ENCODE results near the gene TEX28.
"Not testable (repeated sequence)": the region's sequence is repeated elsewhere in the genome, so short reads cannot be mapped to it uniquely, and the experiment has no call there.

Gene TEX28, protein sequence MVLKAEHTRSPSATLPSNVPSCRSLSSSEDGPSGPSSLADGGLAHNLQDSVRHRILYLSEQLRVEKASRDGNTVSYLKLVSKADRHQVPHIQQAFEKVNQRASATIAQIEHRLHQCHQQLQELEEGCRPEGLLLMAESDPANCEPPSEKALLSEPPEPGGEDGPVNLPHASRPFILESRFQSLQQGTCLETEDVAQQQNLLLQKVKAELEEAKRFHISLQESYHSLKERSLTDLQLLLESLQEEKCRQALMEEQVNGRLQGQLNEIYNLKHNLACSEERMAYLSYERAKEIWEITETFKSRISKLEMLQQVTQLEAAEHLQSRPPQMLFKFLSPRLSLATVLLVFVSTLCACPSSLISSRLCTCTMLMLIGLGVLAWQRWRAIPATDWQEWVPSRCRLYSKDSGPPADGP

DNA sequence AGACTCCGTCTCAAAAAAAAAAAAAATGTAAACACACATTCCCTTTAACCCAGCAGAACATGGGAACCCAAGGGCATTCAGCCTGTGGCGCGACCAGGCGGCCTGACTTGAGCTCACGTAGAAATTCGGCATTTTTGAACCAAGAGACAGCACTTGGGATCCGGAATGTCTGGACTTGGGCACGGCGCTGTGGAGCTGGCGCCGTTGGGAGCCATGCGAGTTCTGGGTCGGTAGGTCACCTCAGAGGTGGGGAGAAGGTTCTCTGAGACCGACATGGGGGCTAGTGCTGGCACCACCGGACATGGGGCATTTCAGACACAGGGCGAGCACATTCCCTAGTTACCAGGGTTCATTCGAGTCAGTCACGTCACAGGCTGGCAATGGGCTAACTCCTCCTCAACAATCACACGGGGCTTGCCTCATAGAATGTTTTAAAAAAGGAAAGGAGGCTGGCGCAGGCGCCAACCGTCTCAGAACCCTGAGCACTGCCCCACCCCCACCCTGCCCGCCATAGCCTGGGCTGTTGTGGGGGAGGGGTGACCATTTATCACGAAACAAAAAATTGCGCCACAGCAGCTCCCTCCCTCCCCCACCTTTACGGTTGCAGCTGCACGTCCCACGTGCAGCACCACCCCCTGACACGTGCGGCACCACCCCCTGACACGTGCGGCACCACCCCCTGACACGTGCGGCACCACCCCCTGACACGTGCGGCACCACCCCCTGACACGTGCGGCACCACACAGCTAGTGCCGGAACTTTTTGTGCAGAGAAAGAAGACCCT, at the start of gene TEX28:
TEX28 (minus strand) TSS at position 334 of the 784 bp plus-strand sequence. CDS start 3,007 bp downstream, outside the sequence.
- DNase-seq (ENCODE audit: low spot score): no peak

DNA sequence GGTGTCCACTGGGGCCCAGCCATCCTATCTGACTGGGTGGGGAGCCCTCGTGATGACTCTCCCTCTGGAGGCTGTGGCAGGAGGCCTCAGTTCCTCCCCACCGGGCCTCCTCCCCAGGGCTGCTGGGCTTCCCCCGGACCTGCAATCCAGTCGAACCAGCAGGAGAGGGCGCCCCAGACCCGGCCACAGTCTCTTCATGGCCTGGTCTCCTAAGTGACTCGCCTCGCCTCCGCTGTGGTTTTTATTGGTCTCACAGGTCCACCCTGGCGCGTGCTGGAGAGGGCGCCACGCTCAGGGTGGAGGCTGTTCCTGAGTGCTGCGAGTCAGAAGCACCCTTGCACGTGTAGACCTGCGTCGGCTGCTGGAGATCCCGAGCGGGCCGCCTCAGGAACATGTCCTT, 48.7 kb upstream of the TEX28 start:
- not testable (repeated sequence) for DNase-seq (ENCODE audit: low spot score)

DNA sequence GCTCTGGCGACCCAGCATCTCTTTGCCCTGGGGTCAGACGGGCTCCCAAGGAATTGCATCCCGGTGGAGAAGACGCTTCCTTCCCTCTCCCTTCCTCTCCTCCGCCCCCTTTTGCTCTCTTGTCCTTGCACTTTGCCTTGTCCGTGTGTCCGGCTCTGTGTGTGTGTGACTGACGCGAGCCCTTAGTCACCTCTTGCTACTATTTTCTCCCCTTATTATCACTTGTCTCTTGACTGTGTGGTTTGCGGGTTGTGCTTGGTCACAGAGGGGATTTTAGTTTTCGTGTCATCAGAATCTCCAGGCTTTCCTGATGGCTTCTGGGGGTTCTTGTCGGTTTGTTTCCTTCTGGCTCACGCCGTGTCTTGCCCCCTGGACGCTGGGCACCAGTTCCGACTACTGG, 48.1 kb upstream of the TEX28 start:
- DNase-seq (ENCODE audit: low spot score): not testable (repeated sequence)

DNA sequence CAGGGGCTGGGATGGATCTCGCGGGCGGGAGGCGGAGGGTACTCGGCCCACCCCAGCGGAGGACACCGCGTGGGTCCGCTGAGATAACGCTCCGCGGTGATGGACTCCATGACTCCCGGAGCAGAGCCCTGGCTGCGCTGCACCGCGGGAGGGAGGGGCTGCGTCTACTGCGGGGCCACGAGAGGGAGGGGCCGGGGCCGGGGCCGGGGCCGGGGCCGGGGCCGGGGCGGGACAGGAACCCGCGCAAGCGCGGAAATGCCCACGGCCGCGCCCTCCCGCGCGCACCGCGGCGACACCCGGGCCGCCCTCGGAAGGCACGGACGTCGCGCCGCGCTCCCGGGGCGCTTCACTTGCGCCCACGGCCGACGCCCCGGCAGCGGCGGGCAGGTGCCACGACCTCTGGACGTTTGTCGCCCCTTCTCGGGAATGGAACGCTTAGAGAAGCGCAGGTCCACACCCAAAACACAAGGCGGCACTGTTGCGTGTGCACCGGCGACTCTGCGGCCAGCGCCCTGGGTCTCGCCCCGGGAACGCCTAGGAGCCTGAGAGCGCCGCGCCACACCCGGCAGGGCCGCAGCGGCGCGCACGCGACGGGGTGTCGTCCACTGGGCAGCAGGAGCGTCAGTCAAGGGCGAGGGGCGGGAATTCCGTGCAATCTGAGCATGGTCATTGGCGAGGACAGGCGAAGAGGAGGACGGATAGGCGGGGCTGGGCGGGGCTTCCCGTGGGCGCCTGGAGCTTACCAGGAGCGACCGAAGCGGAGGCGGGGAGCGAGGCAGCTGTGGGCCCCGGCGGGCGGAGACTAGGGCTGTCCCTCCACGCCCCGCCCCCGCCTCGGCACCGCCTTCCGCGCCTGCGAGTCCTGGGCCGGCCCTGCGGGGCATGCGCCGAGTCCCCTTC, 46.7 kb upstream of the TEX28 start:
- DNase-seq (ENCODE audit: low spot score): not testable (repeated sequence)

DNA sequence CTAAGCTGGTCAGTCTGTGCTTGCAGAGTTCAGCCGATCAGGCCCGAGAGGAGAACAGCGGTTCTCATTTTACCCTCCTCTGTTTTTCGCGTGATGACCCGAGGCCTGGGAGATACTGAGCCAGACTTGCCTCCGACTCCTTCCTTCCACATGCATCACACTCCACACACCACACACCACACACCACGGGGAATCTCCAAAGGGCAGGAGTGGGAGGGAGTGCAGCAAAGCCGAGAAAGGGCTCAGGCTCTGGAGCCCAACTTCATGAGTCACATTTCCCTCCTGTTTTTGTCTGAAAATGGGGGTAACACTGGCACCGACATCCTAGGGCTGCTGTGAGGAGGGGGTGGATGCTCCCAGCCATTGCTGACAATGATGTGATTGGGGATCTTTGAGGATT, 39.6 kb upstream of the TEX28 start:
- DNase-seq (ENCODE audit: low spot score): no peak

DNA sequence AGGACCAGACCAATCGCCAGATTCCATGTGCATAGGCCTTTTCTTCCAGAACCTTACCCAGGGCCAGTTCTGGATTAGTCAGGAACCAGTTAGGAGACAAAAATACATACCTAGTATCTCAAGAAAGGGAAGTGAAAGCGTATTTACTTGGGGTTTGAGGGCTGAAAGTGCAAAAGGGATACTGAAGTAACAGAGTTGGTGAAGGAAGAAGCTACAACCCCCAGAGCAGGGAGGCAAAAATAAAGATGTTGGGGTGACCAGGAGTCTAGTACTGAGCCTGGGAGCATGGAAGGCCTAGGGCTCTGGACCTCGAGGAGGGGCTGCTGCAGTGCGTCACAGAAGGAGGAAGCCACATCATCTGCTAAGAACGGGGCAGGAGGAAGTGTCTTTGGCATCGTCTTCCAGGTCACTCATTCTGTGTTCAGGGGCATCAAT, 38.9 kb upstream of the TEX28 start:
- DNase-seq (ENCODE audit: low spot score): no peak

DNA sequence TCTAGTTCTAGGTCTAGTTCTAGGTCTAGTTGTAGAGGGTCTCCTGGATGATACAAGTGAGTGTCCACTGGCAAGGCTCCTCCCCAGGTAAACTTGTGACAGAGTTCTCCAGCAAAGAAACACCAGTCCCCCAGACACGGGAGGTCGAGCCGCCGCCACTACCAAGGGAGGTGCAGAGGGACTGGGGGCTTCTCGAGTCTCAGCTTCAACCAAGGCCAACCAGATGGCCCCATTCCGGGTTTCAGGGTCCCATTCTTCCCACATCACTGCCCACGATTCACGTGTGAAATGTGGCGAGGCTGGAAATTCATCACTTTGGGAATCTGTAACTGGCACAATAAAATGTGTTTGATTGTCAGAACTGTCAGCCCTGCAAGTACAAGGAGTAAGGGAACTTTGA, 38.2 kb upstream of the TEX28 start:
- DNase-seq (ENCODE audit: low spot score): no peak

DNA sequence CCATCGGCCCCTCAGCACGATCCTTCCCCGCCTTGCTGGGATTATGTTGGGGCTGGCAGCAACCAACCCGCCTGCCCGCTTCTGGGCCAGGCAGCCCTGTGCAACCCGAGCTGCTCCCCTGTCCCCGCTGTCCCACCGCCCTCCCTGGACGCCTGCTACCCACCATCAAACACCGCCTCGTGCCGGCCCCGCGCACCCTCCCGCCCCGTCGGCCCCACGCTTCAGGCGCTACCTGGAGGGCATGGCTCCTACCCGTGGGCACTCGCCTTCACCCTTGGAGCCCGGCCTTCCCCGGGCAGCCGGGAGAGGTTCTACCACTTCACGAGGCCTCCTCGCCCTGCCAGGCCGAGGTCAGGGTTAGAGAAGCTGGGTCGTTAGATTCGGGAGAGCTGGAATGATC, 37.6 kb upstream of the TEX28 start:
- DNase-seq (ENCODE audit: low spot score): no peak

DNA sequence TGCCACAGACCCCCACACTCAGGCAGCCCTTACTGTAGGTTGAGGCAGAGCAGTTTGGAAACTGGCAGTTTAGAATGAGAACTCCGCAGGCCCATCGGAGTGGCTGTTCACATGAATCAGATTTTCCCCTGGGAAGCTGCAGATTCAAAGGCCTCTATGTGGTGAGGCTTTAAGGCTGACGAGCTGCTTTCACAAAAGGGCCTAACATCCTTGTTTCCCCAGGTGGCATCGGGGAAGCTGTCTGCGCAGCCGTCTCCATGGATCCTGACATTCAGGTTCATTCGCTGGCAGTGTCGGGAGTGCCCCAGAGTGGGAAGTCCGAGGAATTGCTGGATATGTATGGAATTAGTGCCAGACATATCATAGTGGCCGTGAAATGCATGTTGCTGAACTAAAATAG, 34.4 kb upstream of the TEX28 start:
- DNase-seq (ENCODE audit: low spot score): no peak

DNA sequence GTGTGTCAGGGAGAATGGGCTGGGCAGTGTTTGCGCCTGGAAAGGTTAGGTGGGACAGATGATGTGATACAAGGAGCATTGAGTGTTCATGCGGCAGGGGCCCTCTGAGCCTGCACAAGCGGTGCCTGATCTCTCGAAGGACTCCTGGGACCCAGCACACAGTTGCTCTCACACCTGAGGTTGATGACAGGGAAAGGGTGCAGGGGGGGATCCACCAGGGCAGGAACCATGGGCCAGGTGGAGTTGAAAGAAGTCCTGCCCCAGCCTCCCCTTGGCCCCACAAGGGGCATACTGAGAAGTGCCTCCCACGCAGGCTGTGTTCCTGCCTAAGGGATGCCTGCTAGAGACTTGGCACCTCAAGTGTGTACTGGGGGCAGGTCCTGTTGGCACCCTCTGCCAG, 33.7 kb upstream of the TEX28 start:
- DNase-seq (ENCODE audit: low spot score): no peak

DNA sequence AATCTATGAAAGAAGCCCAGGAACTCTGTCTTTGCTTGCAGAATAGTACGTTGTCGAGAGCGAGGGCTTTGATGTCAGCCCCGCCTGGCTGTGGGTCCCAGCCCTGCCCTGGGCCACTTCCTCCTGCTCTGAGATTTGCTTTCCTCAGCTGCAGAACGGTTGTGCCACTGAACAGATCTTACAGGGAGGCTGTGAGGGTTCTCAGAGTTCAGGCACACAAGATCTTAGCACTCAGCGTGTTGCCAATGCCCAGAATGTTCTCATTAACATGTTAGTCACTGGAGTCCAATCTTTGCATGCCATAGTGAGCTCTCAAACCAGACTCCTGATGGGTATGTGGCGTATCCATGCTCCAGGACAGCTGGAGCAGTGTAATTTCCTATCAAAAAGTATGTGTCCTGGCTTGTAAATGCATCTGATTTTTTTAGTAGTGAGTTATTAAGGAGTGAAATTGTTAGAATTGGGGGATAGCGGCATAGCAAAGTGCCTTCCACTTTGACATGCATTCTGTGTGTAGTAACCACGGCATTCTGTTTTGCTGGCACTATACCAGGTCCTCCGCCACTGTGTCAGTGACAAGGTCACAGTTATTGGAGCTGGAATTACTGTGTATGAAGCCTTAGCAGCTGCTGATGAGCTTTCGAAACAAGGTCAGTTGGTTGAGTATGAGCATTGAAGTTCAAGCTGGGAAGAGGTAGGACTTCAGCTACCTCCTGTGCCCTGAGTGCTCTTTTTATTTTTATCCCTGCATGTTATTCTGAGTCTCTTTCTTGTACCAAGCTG, 32.3 kb upstream of the TEX28 start:
- DNase-seq (ENCODE audit: low spot score): peak; percentile 43

DNA sequence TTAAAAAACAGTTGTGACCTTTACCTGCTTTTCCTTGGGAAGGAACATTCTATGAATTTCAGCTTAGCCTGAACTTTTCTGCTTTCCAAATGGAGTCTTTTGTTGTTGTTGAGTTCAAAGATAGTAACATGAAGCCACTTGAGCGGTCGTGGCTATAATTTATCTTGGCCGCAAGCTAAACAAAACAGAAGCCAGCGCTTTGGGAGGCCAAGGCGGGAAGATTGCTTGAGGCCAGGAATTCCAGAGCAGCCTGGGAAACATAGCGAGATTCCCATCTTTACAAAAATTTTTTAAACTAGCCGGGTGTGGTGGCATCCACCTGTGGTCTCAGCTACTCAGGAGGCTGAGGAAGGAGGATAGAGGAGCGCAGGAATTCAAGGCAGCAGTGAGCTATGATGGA, 30.6 kb upstream of the TEX28 start:
- DNase-seq (ENCODE audit: low spot score): no peak

DNA sequence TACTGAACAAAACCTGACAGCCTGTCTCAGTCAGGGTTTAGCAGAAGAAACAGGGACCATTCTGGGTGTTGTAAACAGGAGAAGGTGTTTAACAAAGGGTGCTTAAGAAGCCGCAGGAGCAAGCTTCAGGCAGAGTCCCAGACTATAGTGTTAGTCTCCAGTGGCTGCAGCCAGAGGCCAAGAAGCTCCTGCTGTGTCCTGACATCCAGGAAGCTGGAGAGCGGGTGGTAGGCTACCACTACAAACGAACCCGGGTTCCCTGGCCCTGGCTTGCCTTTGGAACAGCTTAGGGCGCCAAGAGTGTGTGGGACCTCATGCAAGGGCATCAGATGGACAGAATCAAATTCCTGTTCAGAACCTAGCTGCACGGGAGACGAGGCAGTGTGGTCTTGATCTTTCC, 28.6 kb upstream of the TEX28 start:
- DNase-seq (ENCODE audit: low spot score): no peak

DNA sequence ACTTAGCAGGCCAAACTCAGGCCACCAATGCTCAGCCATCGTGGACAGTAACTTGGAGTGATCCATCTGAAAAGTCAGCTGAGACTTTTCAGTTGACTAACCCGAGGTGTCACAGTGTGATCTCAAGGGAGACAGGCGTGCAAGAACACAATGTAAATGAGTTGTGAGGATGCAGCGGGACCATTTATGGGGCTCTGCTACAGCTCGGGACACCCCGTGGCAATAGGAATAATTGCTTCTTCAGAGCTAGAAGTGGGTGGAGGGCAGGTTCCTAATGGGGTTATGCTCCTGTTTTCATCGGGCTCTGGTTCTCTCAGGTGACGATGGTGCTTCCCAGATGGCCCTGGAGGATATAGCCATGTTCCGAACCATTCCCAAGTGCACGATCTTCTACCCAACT, 28.0 kb upstream of the TEX28 start:
- no peak for DNase-seq (ENCODE audit: low spot score)

DNA sequence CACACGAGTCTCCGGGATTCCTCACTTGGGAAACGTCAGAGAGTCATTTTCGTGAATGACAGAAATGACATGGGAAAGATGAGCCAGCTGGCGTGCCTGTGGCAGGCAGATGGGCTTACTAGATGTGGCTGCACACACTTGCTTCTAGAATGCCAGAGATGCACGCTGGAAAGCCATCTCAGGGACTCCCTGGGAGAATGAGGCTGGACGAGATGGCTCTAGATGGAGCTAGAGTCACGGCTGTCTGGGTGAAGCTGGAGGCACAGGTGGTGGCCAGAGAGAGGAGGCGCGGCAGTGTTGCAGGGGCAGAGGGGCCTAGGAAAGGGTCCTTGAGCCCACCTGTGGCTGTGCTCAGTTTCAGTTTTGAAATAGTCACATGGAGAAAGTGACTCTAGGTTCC, 26.7 kb upstream of the TEX28 start:
- DNase-seq (ENCODE audit: low spot score): peak; percentile 41

DNA sequence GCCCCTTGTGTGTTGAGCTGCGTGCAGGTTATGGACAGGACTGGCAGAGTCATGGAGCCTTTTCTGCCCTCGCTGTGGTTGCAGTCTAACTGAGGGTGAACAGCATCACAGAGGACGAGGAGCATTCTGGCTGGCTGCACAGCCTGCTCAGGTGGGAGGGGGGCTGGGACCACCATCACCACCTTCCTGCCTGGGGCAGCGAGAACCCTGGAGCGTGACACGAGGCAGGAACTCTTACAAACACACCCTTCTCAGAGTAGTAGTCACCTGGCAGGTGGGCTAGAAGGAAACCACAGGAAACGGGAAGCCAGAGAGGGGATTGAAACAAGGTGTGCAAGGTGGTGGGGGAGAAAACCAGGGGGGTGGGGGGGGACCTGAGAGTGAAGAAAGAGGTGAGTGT, 26.2 kb upstream of the TEX28 start:
- DNase-seq (ENCODE audit: low spot score): no peak

DNA sequence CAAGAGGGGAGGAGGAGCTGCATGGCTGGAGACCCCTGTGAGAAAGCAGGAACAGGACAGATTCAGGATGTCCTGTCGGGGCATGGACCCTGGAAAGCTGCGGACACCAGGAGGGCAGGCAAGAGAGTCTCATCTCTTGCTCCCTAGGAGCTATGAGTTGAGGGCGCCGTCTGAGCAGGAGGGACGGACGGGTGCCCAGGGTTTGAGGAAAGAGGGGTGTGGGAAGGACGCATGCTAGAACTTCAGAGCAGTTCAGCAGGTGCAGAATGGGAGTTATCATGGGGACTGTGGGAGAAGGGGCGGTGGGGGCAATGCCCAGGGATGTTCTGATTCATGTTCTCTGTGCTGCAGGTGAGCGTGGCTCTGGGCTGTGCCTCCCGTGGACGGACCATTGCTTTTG, 25.5 kb upstream of the TEX28 start:
- no peak for DNase-seq (ENCODE audit: low spot score)

DNA sequence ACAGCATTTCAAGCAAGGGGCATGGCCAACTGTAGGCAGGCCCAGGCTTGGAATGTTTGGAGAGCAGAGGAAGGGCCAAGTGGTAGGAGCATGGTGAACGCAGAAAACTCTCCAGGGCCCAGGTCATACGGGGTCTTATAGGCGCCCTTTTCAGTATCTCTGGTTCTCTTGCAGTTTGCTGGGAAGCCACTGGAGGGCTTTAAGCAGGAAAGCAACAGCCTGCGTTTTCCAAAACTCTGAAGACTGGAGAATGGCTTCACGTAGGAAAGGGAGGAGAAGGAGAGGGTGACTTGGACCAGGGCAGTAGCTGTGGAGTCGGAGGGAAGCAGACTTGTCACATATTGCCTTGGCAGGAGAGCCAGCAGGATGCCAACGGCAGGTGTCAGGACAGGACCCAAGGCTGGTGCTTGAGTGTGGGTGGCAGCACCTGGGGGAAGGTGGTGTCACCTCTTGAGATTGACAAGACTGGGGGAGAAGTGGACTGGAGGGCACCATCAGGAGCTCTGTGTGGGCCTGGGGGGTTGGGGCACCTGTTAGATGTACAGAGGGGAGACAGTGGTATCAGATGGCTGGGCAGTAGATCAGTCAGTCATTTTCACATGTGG, 22.6 kb upstream of the TEX28 start:
- DNase-seq (ENCODE audit: low spot score): peak; percentile 27

DNA sequence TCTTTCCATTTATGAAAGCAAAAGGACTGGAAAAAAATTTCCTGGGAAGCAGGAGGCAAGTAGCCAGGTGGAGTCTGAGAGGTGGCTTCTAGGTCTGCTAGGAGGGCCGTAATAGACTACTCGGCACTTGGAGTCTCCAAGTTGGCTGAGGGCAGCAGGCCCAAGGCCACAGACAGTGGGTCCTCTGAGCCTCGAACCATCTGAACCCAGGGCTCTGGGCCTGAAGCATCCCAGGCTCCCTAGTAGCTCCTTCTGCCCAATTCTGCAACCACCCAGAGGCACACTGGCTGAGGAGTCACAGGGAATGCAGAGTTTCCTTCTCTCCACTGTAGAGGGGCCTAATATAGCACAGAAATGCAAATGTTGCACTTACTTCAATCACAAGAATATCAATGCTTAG, 20.5 kb upstream of the TEX28 start:
- no peak for DNase-seq (ENCODE audit: low spot score)

DNA sequence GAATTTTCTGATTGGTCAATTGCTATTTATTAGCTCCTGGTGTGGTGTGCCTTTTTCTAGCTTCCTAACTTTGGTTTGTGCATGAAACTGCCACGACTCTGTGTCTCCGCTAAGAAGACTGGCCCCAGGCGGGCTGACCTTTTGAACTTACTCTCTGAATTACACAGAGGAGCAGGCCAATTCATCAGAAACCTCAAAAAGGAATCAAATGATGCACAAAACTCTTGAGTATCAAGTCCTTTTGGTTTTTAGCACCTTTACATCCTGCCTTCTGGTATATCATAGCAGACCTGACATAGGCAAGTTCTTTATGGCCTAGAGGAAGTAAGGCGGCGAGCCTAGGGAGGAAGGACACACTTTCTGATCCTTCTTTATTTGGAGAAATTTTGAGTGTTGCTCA, 18.2 kb upstream of the TEX28 start:
- DNase-seq (ENCODE audit: low spot score): no peak

DNA sequence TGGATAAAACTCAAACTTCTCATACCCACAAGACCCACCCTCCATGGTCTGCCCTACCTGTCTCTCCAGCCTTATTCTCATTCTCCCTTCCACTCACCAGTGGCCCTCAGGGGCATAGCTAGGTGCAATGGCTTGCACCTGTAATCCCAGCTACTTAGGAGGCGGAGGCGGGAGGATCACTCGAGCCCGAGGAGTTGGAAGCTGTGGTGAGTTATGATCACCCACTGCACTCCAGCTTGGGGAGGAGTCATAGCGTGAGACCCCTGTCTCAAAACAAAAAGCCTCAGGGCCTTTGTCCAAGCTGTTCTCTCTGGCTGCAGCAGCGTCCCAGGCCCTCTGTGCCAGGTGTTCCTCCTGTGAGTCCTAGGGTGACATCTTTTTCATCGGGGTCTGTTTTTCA, 17.2 kb upstream of the TEX28 start:
- DNase-seq (ENCODE audit: low spot score): no peak

All from AG20443 (cell line).